HepG2 (cell line): ENCODE measurements around the gene LRRC3B. TPM values are rescaled to one million over a fixed set of nuclear protein-coding genes. Genes with fewer than 3 reads are reported as not detected.

Experiments used
- ATAC-seq: fragments of 200-7000 bp; cut with Tn5 transposase; 3 replicates; pipeline ENCODE4 v1.9.1; 2020; ENCODE audit warnings: mild to moderate bottlenecking, moderate library complexity
- BruUV-seq: library from RNA; stranded (reverse); fragments of 400-500 nt; replicated peaks from 2 replicates; lab custom pipeline; 2021; lab: Mats Ljungman, UMichigan
- CTCF ChIA-PET: fragments of 300-600 bp; formaldehyde crosslinking; extraction: SDS; loops from one replicate; lab custom pipeline; 2021; ENCODE audit warnings: low total read pairs, inconsistent platforms, low intra/inter-chr PET ratio; lab: Yijun Ruan, JAX
- POLR2A ChIA-PET: fragments of 350-600 bp; sonication (Branson Sonifier 250); formaldehyde crosslinking; loops from one replicate; lab custom pipeline; 2020; ENCODE audit warnings: antibody characterized with exemption, inconsistent platforms; lab: Yijun Ruan, JAX
- DNase-seq: peaks from one replicate; pipeline ENCODE4 v3.0.0-alpha.2; 2015; ENCODE audit warnings: low spot score
- FAIRE-seq: peaks from 3 replicates; lab custom pipeline; 2011; peaks lifted over from hg19 to GRCh38; lab: Jason Lieb, UNC
- H2AFZ ChIP-seq: one replicate; pipeline ENCODE4 v1.6.1; 2011; ENCODE audit warnings: low read length, inconsistent platforms
- H3K27ac ChIP-seq: fragments of 300-600 bp; 3 replicates; pipeline ENCODE4 v1.8.0; 2011; ENCODE audit warnings: mixed run types, mild to moderate bottlenecking, mixed read lengths, low read length, inconsistent platforms; ENCODE audit not compliant: insufficient read depth; ENCODE audit errors: extremely low read length
- H3K27me3 ChIP-seq, 2 experiments: fragments of 200-600 bp in 1 of 2; 2 replicates in 1 of 2; 3 replicates in 1 of 2; pipeline versions ENCODE4 v1.6.0 to v1.8.0; 2011; ENCODE audit warnings: low read length in 2 of 2, mild to moderate bottlenecking in 2 of 2, moderate library complexity in 2 of 2, inconsistent platforms in 1 of 2; ENCODE audit not compliant: insufficient read depth in 2 of 2, control insufficient read depth in 1 of 2
- H3K36me3 ChIP-seq, 2 experiments: fragments of 200-600 bp in 1 of 2; replicated peaks in 1 of 2; 2 replicates in 1 of 2; 3 replicates in 1 of 2; pipeline versions ENCODE4 v1.5.1 to v1.8.0; 2011; ENCODE audit warnings: low read length in 2 of 2, inconsistent platforms in 1 of 2; ENCODE audit not compliant: insufficient read depth in 2 of 2, control insufficient read depth in 1 of 2
- H3K4me1 ChIP-seq: 2 replicates; pipeline ENCODE4 v1.5.1; 2012; ENCODE audit warnings: low read length, inconsistent platforms; ENCODE audit not compliant: insufficient read depth
- H3K4me2 ChIP-seq: 2 replicates; pipeline ENCODE4 v1.6.0; 2011; ENCODE audit warnings: low read depth, low read length, inconsistent platforms
- H3K4me3 ChIP-seq, 3 experiments: fragments of 200-600 bp in 1 of 3; sonication (generic), shearing (Covaris generic) in 1 of 3; replicated peaks in 1 of 3; 2 replicates each; pipeline ENCODE4 v1.5.1; 2011 to 2016; ENCODE audit warnings: low read length in 3 of 3, inconsistent platforms in 2 of 3, low read depth in 2 of 3, mild to moderate bottlenecking in 2 of 3, control low read depth in 1 of 3, mixed read lengths in 1 of 3; ENCODE audit not compliant: insufficient read depth in 1 of 3
- H3K79me2 ChIP-seq: one replicate; pipeline ENCODE4 v1.6.1; 2011; ENCODE audit warnings: low read length, inconsistent platforms; ENCODE audit not compliant: insufficient read depth
- H3K9ac ChIP-seq: 2 replicates; pipeline ENCODE4 v1.6.0; 2011; ENCODE audit warnings: mild to moderate bottlenecking, low read depth, low read length, inconsistent platforms; ENCODE audit not compliant: insufficient read depth
- H3K9me3 ChIP-seq: 2 replicates; pipeline ENCODE4 v1.5.1; 2012; ENCODE audit warnings: mild to moderate bottlenecking, low read length
- H4K20me1 ChIP-seq: 2 replicates; pipeline ENCODE4 v1.6.0; 2011; ENCODE audit warnings: inconsistent platforms, mild to moderate bottlenecking, low read length, moderate library complexity; ENCODE audit not compliant: insufficient read depth
- CBX5 ChIP-seq: sonication (generic); formaldehyde crosslinking; IDR thresholded peaks from 2 replicates; pipeline ENCODE4 v1.4.0; 2020; ENCODE audit warnings: missing genetic modification reagents, borderline replicate concordance
- EHMT2 ChIP-seq: fragments of 200-600 bp; sonication (generic); IDR thresholded peaks from 2 replicates; pipeline ENCODE4 v1.7.0; 2017; ENCODE audit warnings: antibody characterized with exemption, low read depth, low read length, borderline replicate concordance
- MAFF ChIP-seq: IDR thresholded peaks from 2 replicates; pipeline ENCODE4 v1.6.1; 2011; ENCODE audit warnings: low read depth, low read length, improper control_type of control experiment
- MAFK ChIP-seq, 2 experiments: IDR thresholded peaks in 1 of 2; conservative IDR thresholded peaks in 1 of 2; 2 replicates each; pipeline ENCODE4 v1.6.1; 2011; ENCODE audit warnings: improper control_type of control experiment in 2 of 2, low read length in 2 of 2
- MED1 ChIP-seq: sonication (generic); formaldehyde crosslinking; IDR thresholded peaks from 2 replicates; pipeline ENCODE4 v1.4.0; 2020; ENCODE audit warnings: missing genetic modification reagents
- NR1H2 ChIP-seq: sonication (generic); formaldehyde crosslinking; IDR thresholded peaks from 2 replicates; pipeline ENCODE4 v1.8.1; 2022; ENCODE audit warnings: low read depth, missing genetic modification reagents, borderline replicate concordance
- NR2C2 ChIP-seq: sonication (generic); formaldehyde crosslinking; IDR thresholded peaks from 2 replicates; pipeline ENCODE4 v1.4.0; 2020; ENCODE audit warnings: missing genetic modification reagents, mild to moderate bottlenecking, moderate library complexity, borderline replicate concordance
- ZFP36 ChIP-seq: fragments of 150-350 bp; IDR thresholded peaks from 2 replicates; pipeline ENCODE4 v1.6.1; 2018; ENCODE audit warnings: borderline replicate concordance, low read length, low read depth; ENCODE audit not compliant: partially characterized antibody
- ZNF510 ChIP-seq: sonication (generic); formaldehyde crosslinking; IDR thresholded peaks from 2 replicates; pipeline ENCODE4 v1.4.0; 2020; ENCODE audit warnings: low read depth, mild to moderate bottlenecking, missing genetic modification reagents
- ZNF841 ChIP-seq: sonication (generic); formaldehyde crosslinking; IDR thresholded peaks from 2 replicates; pipeline ENCODE4 v1.8.1; 2023; ENCODE audit warnings: missing genetic modification reagents, borderline replicate concordance
- WGBS: methylation state at CpG from one replicate; pipeline ENCODE4 v1.1.6; 2017; ENCODE audit warnings: low lambda C conversion rate; 5-methylcytosine and 5-hydroxymethylcytosine counted together
- in situ Hi-C: cut with HindIII; loops from 2 replicates; pipeline ENCODE4 v1.10.0; 2017; ENCODE audit warnings: low pct_unique_long_range_greater_than_20kb; ENCODE audit not compliant: extremely low pct_ligation_motif_present
- intact Hi-C: fragments of 100-400 bp; cut with micrococcal nuclease; formaldehyde crosslinking; loops from one replicate; pipeline ENCODE4 v1.10.0; 2022; ENCODE audit not compliant: unreplicated experiment
- polyA plus RNA-seq, 8 experiments: library from polyadenylated mRNA; depleted of rRNA in 3 of 8; stranded (reverse) in 7 of 8; unstranded in 1 of 8; fragments of >200 nt; fragmentation: Illumina TruSeq in 4 of 8; extraction: Trizol in 4 of 8; gene quantifications; 2 replicates each; pipeline versions ENCODE4 v1.2.1 to v1.2.3, GENCODE V29; 2011 to 2016; ENCODE audit warnings: low read depth in 4 of 8, missing spikeins in 1 of 8, mixed read lengths in 1 of 8; ENCODE audit not compliant: insufficient read depth in 1 of 8
- total RNA-seq, 5 experiments: library from RNA; depleted of rRNA; stranded (reverse); fragments of >200 nt; fragmentation: Illumina TruSeq; extraction: Trizol; gene quantifications; 2 replicates each; pipeline ENCODE4 v1.2.3, GENCODE V29; 2016; ENCODE audit warnings: low read depth in 1 of 5

Gene LRRC3B
- total and polyA plus RNA-seq, 2 of the 13 experiments (the other 11 are each of a cell fraction or from before 2014, with no cell fraction given): not detected

DNA sequence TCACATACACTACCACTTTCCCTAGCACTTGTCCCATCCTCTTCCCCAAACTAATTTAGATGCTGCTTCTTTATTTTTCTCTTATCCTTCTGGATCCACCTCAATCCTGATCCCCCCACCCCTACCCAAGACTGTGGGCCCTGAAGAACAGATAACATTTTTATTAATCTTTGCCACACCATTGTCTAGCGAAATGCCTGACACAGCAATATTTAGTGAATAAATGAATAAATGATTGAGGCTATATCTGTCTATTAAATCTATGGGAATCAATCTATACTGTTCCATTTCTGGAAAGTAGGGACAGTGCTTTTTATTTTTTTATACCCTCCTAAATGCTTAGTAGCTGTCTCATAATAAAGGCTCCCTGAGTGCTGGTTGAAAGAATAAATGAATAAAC lies 32.9 kb upstream of the LRRC3B start:
- no peak overlapping the region for H2AFZ ChIP-seq
- no peak overlapping the region for H3K27ac ChIP-seq
- WGBS: 6% methylated on average over 1 of the region's 1 CpG
- intact Hi-C loops (no loop called here), in situ Hi-C loops (no loop called here)
- POLR2A ChIA-PET: no interaction called here
- ATAC-seq: no peak
- TF ChIP-seq ZNF841 (no peak), MED1 (CRISPR knock-in tag) (no peak), ZFP36 (no peak), ZNF510 (CRISPR knock-in tag) (no peak), MAFK (conservative IDR thresholded peaks at IDR 0.05 in 1 of 2, IDR thresholded peaks at IDR 0.05 in 1 of 2; ENCODE audit: low read length in 2 of 2) (peak; percentile 73 to 88; a peak in 3 of 4 replicates), EHMT2 (no peak), MAFF (peak; percentile 71), NR1H2 (CRISPR knock-in tag) (no peak), CBX5 (CRISPR knock-in tag) (no peak), NR2C2 (CRISPR knock-in tag) (no peak)
- no peak for FAIRE-seq
- no peak overlapping the region for H3K9ac ChIP-seq
- H3K36me3 ChIP-seq: no peaks in the 10 kb centered on the region
- BruUV-seq: no TSS peak
- H3K79me2 ChIP-seq: no peaks in the 10 kb centered on the region
- no peak for DNase-seq
- no peak overlapping the region for H3K4me3 ChIP-seq
- H3K9me3 ChIP-seq: no peaks in the 10 kb centered on the region
- H3K4me2 ChIP-seq: no peak overlapping the region
- no peaks in the 10 kb centered on the region for H4K20me1 ChIP-seq
- CTCF ChIA-PET: no interaction called here
- H3K4me1 ChIP-seq: no peaks in the 10 kb centered on the region
- H3K27me3 ChIP-seq: no peaks in the 10 kb centered on the region; a peak in 1 of 5 replicates
